SK-N-SH (cell line): ENCODE data around the gene MAMSTR. TPM values are rescaled to one million over a fixed set of nuclear protein-coding genes. Genes with fewer than 3 reads are reported as not detected.
A peak's percentile ranks its signal among the peaks of the same experiment; 100 is the strongest.

Source experiments
- CTCF ChIA-PET: fragments of 300-600, 350-600 bp; formaldehyde crosslinking; extraction: SDS; loops from one replicate; lab custom pipeline; 2021; lab: Yijun Ruan, JAX
- POLR2A ChIA-PET: fragments of 350-600 bp; sonication (Branson Sonifier 250); formaldehyde crosslinking; extraction: SDS; loops from one replicate; lab custom pipeline; 2020; ENCODE audit warnings: antibody characterized with exemption, inconsistent platforms; lab: Yijun Ruan, JAX
- DNase-seq: peaks from one replicate; pipeline ENCODE4 v3.0.0; 2012
- H2AFZ ChIP-seq: fragments of 200-600 bp; sonication (generic); 2 replicates; pipeline ENCODE4 v1.8.1; 2016; ENCODE audit warnings: antibody characterized with exemption, mild to moderate bottlenecking, low read depth
- H3F3A ChIP-seq: fragments of 200-600 bp; sonication (generic); replicated peaks from 2 replicates; pipeline ENCODE3; 2016; ENCODE audit warnings: antibody characterized with exemption, mild to moderate bottlenecking; ENCODE audit not compliant: insufficient read depth
- H3K27ac ChIP-seq, 2 experiments: fragments of 200-500 bp in 1 of 2; fragments of 200-600 bp in 1 of 2; sonication (Bioruptor generic) in 1 of 2; sonication (generic), shearing (Covaris generic) in 1 of 2; 2 replicates each; pipeline versions ENCODE4 v1.5.1 to v1.6.1; 2014 to 2016; ENCODE audit warnings: low read depth in 2 of 2, inconsistent platforms in 1 of 2, low read length in 1 of 2, mild to moderate bottlenecking in 1 of 2, mixed read lengths in 1 of 2
- H3K27me3 ChIP-seq: fragments of 200-600 bp; sonication (generic), shearing (Covaris generic); 2 replicates; pipeline ENCODE4 v1.6.1; 2016; ENCODE audit warnings: mixed run types; ENCODE audit not compliant: insufficient read depth
- H3K36me3 ChIP-seq, 2 experiments: fragments of 200-500 bp in 1 of 2; fragments of 200-600 bp in 1 of 2; sonication (Bioruptor generic) in 1 of 2; sonication (generic) in 1 of 2; replicated peaks in 1 of 2; 2 replicates each; pipeline versions ENCODE3 to v1.5.1; 2014 to 2016; ENCODE audit warnings: low read length in 1 of 2, mild to moderate bottlenecking in 1 of 2; ENCODE audit not compliant: insufficient read depth in 2 of 2, control insufficient read depth in 1 of 2
- H3K4me1 ChIP-seq, 2 experiments: fragments of 200-500 bp in 1 of 2; fragments of 200-600 bp in 1 of 2; sonication (Bioruptor generic) in 1 of 2; sonication (generic), shearing (Covaris generic) in 1 of 2; 2 replicates each; pipeline versions ENCODE4 v1.5.1 to v1.6.1; 2014 to 2016; ENCODE audit warnings: low read depth in 1 of 2, low read length in 1 of 2, mixed run types in 1 of 2; ENCODE audit not compliant: insufficient read depth in 2 of 2, control insufficient read depth in 1 of 2
- H3K4me2 ChIP-seq: fragments of 200-600 bp; sonication (generic), shearing (Covaris generic); 2 replicates; pipeline ENCODE4 v1.6.1; 2017; ENCODE audit warnings: mixed run types
- H3K4me3 ChIP-seq, 2 experiments: fragments of 200-500 bp in 1 of 2; fragments of 200-600 bp in 1 of 2; sonication (Bioruptor generic) in 1 of 2; sonication (generic), shearing (Covaris generic) in 1 of 2; 2 replicates each; pipeline versions ENCODE4 v1.5.1 to v1.8.1; 2014 to 2016; ENCODE audit warnings: low read depth in 2 of 2, inconsistent platforms in 1 of 2, low read length in 1 of 2, mild to moderate bottlenecking in 1 of 2, mixed read lengths in 1 of 2, moderate library complexity in 1 of 2
- H3K79me2 ChIP-seq: fragments of 200-600 bp; sonication (generic); 2 replicates; pipeline ENCODE4 v1.8.1; 2017; ENCODE audit warnings: mild to moderate bottlenecking; ENCODE audit not compliant: insufficient read depth
- H3K9ac ChIP-seq: fragments of 200-600 bp; sonication (generic); 2 replicates; pipeline ENCODE4 v1.6.1; 2017; ENCODE audit warnings: mixed run types
- H3K9me2 ChIP-seq: fragments of 200-600 bp; sonication (generic); 2 replicates; pipeline ENCODE4 v1.6.1; 2017; ENCODE audit warnings: mixed run types
- H3K9me3 ChIP-seq: fragments of 200-600 bp; sonication (generic); 2 replicates; pipeline ENCODE4 v1.6.1; 2017; ENCODE audit warnings: mixed run types, mild to moderate bottlenecking, moderate library complexity
- H4K20me1 ChIP-seq: fragments of 200-600 bp; sonication (generic); 2 replicates; pipeline ENCODE4 v1.6.1; 2017; ENCODE audit warnings: mild to moderate bottlenecking, mixed run types; ENCODE audit not compliant: insufficient read depth
- CHD2 ChIP-seq: fragments of 150-350 bp; IDR thresholded peaks from 2 replicates; pipeline ENCODE4 v1.6.1; 2018; ENCODE audit warnings: low read length; ENCODE audit not compliant: partially characterized antibody
- ELF1 ChIP-seq: IDR thresholded peaks from 2 replicates; pipeline ENCODE4 v1.4.0; 2012
- EZH2phosphoT487 ChIP-seq: fragments of 200-600 bp; sonication (generic); IDR thresholded peaks from 2 replicates; pipeline ENCODE4 v1.6.1; 2017; ENCODE audit warnings: low read depth, mixed run types, mild to moderate bottlenecking, antibody characterized with exemption, moderate library complexity, borderline replicate concordance
- FOXJ3 ChIP-seq: sonication (generic); formaldehyde crosslinking; IDR thresholded peaks from 2 replicates; pipeline ENCODE4 v1.5.1; 2020; ENCODE audit warnings: mild to moderate bottlenecking, missing genetic modification reagents
- GATA2 ChIP-seq: sonication (generic); formaldehyde crosslinking; IDR thresholded peaks from 2 replicates; pipeline ENCODE4 v1.5.0; 2020; ENCODE audit warnings: mild to moderate bottlenecking, missing genetic modification reagents
- JUND ChIP-seq: IDR thresholded peaks from 2 replicates; pipeline ENCODE4 v1.4.0; 2012
- MAX ChIP-seq: IDR thresholded peaks from 2 replicates; pipeline ENCODE4 v1.4.0; 2012; ENCODE audit warnings: low read depth
- MEF2A ChIP-seq: IDR thresholded peaks from 2 replicates; pipeline ENCODE4 v1.4.0; 2012; ENCODE audit warnings: low read depth, borderline replicate concordance
- NFIC ChIP-seq: IDR thresholded peaks from 2 replicates; pipeline ENCODE4 v1.4.0; 2012; ENCODE audit warnings: borderline replicate concordance
- POLR2AphosphoS5 ChIP-seq: IDR thresholded peaks from 2 replicates; pipeline ENCODE4 v1.6.1; 2012; ENCODE audit warnings: low read depth, low read length
- RAD21 ChIP-seq: IDR thresholded peaks from 2 replicates; pipeline ENCODE4 v1.6.1; 2012; ENCODE audit warnings: mild to moderate bottlenecking, low read length
- RCOR1 ChIP-seq: fragments of 150-350 bp; IDR thresholded peaks from 2 replicates; pipeline ENCODE4 v1.6.1; 2017; ENCODE audit warnings: antibody characterized with exemption, low read length
- RFX5 ChIP-seq: IDR thresholded peaks from 2 replicates; pipeline ENCODE4 v1.6.1; 2012; ENCODE audit warnings: mild to moderate bottlenecking, improper control_type of control experiment, low read length
- SMC3 ChIP-seq: IDR thresholded peaks from 2 replicates; pipeline ENCODE4 v1.6.1; 2012; ENCODE audit warnings: low read depth, low read length, improper control_type of control experiment
- TAF1 ChIP-seq: IDR thresholded peaks from 2 replicates; pipeline ENCODE4 v1.6.1; 2012; ENCODE audit warnings: low read depth, mild to moderate bottlenecking, low read length, moderate library complexity, borderline replicate concordance
- TEAD4 ChIP-seq: IDR thresholded peaks from 2 replicates; pipeline ENCODE4 v1.4.0; 2012; ENCODE audit warnings: mild to moderate bottlenecking, borderline replicate concordance; ENCODE audit not compliant: insufficient read depth
- USF2 ChIP-seq: fragments of 150-350 bp; IDR thresholded peaks from 2 replicates; pipeline ENCODE4 v1.6.1; 2017; ENCODE audit warnings: antibody characterized with exemption, low read length, low read depth, borderline replicate concordance
- WGBS: methylation state at CpG from one replicate; pipeline ENCODE4 v1.1.6; 2017; ENCODE audit warnings: low lambda C conversion rate; 5-methylcytosine and 5-hydroxymethylcytosine counted together
- polyA plus RNA-seq, 3 experiments: library from polyadenylated mRNA; depleted of rRNA; stranded (reverse); fragments of >200 nt; gene quantifications; 2 replicates each; pipeline ENCODE4 v1.2.3, GENCODE V29; 2012

Gene MAMSTR
- polyA plus RNA-seq, 1 of the 3 experiments (the other 2 are of a cell fraction): 1.1 TPM

GRCh38 chr19:48751845-48752495 lies 32.4 kb upstream of the MAMSTR start:
- Histone ChIP-seq H3K4me2 (peak overlapping the region; percentile 71), H3K4me3 (peak overlapping the region; percentile 35 to 46; a peak in 3 of 4 replicates), H3K36me3 (no peaks in the 10 kb centered on the region), H3K4me1 (peaks cover 0 to 7% of the 10 kb centered on the region in 2 experiments; a peak in 1 of 4 replicates), H3K27ac (no peak overlapping the region), H3K79me2 (no peaks in the 10 kb centered on the region), H3K9me2 (no peaks in the 10 kb centered on the region), H4K20me1 (no peaks in the 10 kb centered on the region), H3F3A (no peaks in the 10 kb centered on the region), H3K9ac (no peak overlapping the region), H3K27me3 (peaks cover 6% of the 10 kb centered on the region; the same call in 1 of the 2 replicates), H3K9me3 (no peaks in the 10 kb centered on the region)
- no peak for DNase-seq
- ChIA-PET POLR2A (interaction anchor here (0.7 kb wide), 1 partner anchor 31 kb away, joined by 3 read pairs; no protein-coding TSS in a partner anchor), CTCF (interaction anchor here (1.0 to 1.5 kb wide), 2 partner anchors 30 to 106 kb away, joined by 3 to 5 read pairs; partner anchors contain the start of gene CA11)
- TF ChIP-seq EZH2phosphoT487: no peak
- TF ChIP-seq GATA2 (CRISPR knock-in tag): no peak
- TF ChIP-seq POLR2AphosphoS5: no peak
- no peak for TF ChIP-seq ELF1
- no peak for TF ChIP-seq FOXJ3 (CRISPR knock-in tag)
- TF ChIP-seq RFX5: no peak
- TF ChIP-seq MAX: no peak
- TF ChIP-seq RAD21: no peak
- TF ChIP-seq TAF1: no peak
- TF ChIP-seq, all 33 proteins: peak for 0
- WGBS: 97% methylated on average over 19 of the region's 20 CpGs
- H2AFZ ChIP-seq: no peak overlapping the region

GRCh38 chr19:48750771-48751504 lies 31.4 kb upstream of the MAMSTR start:
- no peaks in the 10 kb centered on the region for H4K20me1 ChIP-seq
- TF ChIP-seq USF2 (no peak), RFX5 (no peak), MEF2A (no peak), SMC3 (no peak), JUND (no peak), TAF1 (no peak), ELF1 (no peak), POLR2AphosphoS5 (no peak), RCOR1 (no peak), CHD2 (no peak), NFIC (no peak), TEAD4 (no peak)
- TF ChIP-seq, all 33 proteins: peak for 0
- Histone ChIP-seq H3K9me3 (no peaks in the 10 kb centered on the region), H3K4me1 (peaks cover 0 to 7% of the 10 kb centered on the region in 2 experiments; a peak in 1 of 4 replicates), H2AFZ (no peak overlapping the region), H3K9ac (no peak overlapping the region), H3K27me3 (peaks cover 6% of the 10 kb centered on the region; the same call in 1 of the 2 replicates), H3K4me3 (no peak overlapping the region), H3K36me3 (no peaks in the 10 kb centered on the region), H3K79me2 (no peaks in the 10 kb centered on the region), H3K27ac (no peak overlapping the region), H3F3A (no peaks in the 10 kb centered on the region), H3K4me2 (no peak overlapping the region), H3K9me2 (no peaks in the 10 kb centered on the region)
- no peak for DNase-seq
- POLR2A ChIA-PET: no interaction called here
- CTCF ChIA-PET: interaction anchor here (0.9 to 1.5 kb wide), 4 partner anchors 12 to 105 kb away, joined by 3 to 5 read pairs (median 4); partner anchors contain the start of gene CA11
- WGBS: 86% methylated on average over 21 of the region's 29 CpGs
